CD4-positive, alpha-beta T cell (primary cell): ENCODE data around the gene SND1. TPM values are rescaled to one million over a fixed set of nuclear protein-coding genes. Genes with fewer than 3 reads are reported as not detected.

ENCODE experiments used
- ATAC-seq: fragments of 200-7000 bp; cut with Tn5 transposase; one replicate; pipeline ENCODE4 v1.10.0; 2022; ENCODE audit warnings: mild to moderate bottlenecking; ENCODE audit not compliant: poor library complexity
- CTCF ChIA-PET: fragments of 350-600 bp; sonication (Branson Sonifier 250); formaldehyde crosslinking; loops from one replicate; lab custom pipeline; 2021; ENCODE audit warnings: antibody characterized with exemption, inconsistent platforms; lab: Charles Lee
- POLR2A ChIA-PET: fragments of 350-600 bp; sonication (Branson Sonifier 250); formaldehyde crosslinking; loops from one replicate; lab custom pipeline; 2021; ENCODE audit warnings: antibody characterized with exemption, inconsistent platforms; lab: Charles Lee
- DNase-seq, 14 experiments: peaks; one replicate each; pipeline ENCODE4 v3.0.0-alpha.2; 2013 to 2020; ENCODE audit warnings: mixed read lengths in 2 of 14
- H3K27ac ChIP-seq, 2 donors: one replicate each; pipeline versions ENCODE4 v1.5.1 to v1.7.0; 2013; ENCODE audit warnings: low read length in 2 of 2, low read depth in 1 of 2, mild to moderate bottlenecking in 1 of 2
- H3K27me3 ChIP-seq, 2 experiments: 1 replicate in 1 of 2; 2 replicates in 1 of 2; pipeline versions ENCODE4 v1.6.1 to v1.7.0; 2013; ENCODE audit warnings: low read length in 2 of 2, control low read depth in 1 of 2, mild to moderate bottlenecking in 1 of 2, moderate library complexity in 1 of 2; ENCODE audit not compliant: insufficient read depth in 2 of 2, control insufficient read depth in 1 of 2
- H3K36me3 ChIP-seq: one replicate; pipeline ENCODE4 v1.6.1; 2013; ENCODE audit warnings: low read length, control low read depth; ENCODE audit not compliant: insufficient read depth
- H3K4me1 ChIP-seq: one replicate; pipeline ENCODE4 v1.6.1; 2013; ENCODE audit warnings: low read length, control low read depth; ENCODE audit not compliant: insufficient read depth
- H3K4me3 ChIP-seq: one replicate; pipeline ENCODE4 v1.5.1; 2013; ENCODE audit warnings: mild to moderate bottlenecking, low read length, moderate library complexity
- H3K9me3 ChIP-seq, 2 experiments: 1 replicate in 1 of 2; 2 replicates in 1 of 2; pipeline versions ENCODE4 v1.6.1 to v1.7.0; 2013; ENCODE audit warnings: low read length in 2 of 2, mild to moderate bottlenecking in 2 of 2, control low read depth in 1 of 2, moderate library complexity in 1 of 2; ENCODE audit not compliant: control insufficient read depth in 1 of 2, insufficient read depth in 1 of 2
- H3K27ac Mint-ChIP-seq: one replicate; pipeline ENCODE4 v1.8.0; 2020; ENCODE audit warnings: mixed read lengths
- H3K27me3 Mint-ChIP-seq: one replicate; pipeline ENCODE4 v1.8.0; 2021; ENCODE audit warnings: mixed read lengths
- H3K36me3 Mint-ChIP-seq: one replicate; pipeline ENCODE4 v1.8.0; 2021; ENCODE audit warnings: low read depth, mixed read lengths
- H3K4me1 Mint-ChIP-seq: one replicate; pipeline ENCODE4 v1.8.0; 2021; ENCODE audit warnings: low read depth, mixed read lengths
- H3K4me3 Mint-ChIP-seq: one replicate; pipeline ENCODE4 v1.8.0; 2020; ENCODE audit warnings: mild to moderate bottlenecking, mixed read lengths
- H3K9me3 Mint-ChIP-seq: one replicate; pipeline ENCODE4 v1.8.0; 2020; ENCODE audit warnings: mixed read lengths
- intact Hi-C, 2 experiments: fragments of 100-400 bp; cut with DNase I in 1 of 2; cut with micrococcal nuclease in 1 of 2; formaldehyde crosslinking; loops; one replicate each; pipeline versions ENCODE4 v1.15.1 to v1.9.0; 2023 to 2025; cut with DNase I, micrococcal nuclease
- total RNA-seq, 174 experiments: library from RNA in 2 of 174; stranded (reverse) in 2 of 174; gene quantifications; one replicate each; pipeline ENCODE4 v1.2.3 and lab custom pipeline; 2021 to 2026
- TF ChIP-seq, protein P1 (sequence below): fragments of 200-600 bp; IDR thresholded peaks from one replicate; pipeline ENCODE4 v1.8.0; 2022; ENCODE audit warnings: antibody characterized with exemption, mild to moderate bottlenecking

The SND1 gene
- total RNA-seq, 2 experiments from 2014 or later: 104 to 113 TPM

DNA sequence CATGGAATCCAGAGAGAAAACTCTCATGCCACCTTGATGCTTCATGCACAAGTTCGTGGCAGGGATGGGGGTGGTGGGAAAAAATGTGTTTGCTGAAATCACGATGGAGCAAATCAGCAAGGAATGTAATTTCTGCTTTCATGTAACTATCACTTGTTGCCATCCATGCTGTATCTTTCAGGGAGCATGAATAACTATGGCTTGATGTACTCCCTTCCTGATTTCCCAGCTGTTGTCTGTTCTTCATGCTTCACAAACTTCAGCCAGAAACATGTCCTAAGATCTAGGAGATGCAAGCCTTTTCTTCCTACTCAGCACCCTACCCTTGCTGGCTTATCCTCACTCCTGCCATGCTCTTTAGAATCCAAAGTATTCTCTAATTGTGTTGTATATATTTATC lies 315.3 kb downstream of the SND1 start:
- H3K36me3 Mint-ChIP-seq: peaks cover 19% of the 10 kb centered on the region
- intact Hi-C loops: no loop called here
- ChIA-PET CTCF (no interaction called here), POLR2A (no interaction called here)
- Histone ChIP-seq H3K4me1 (no peaks in the 10 kb centered on the region), H3K27me3 (no peaks in the 10 kb centered on the region), H3K27ac (no peak overlapping the region), H3K36me3 (peaks cover 3% of the 10 kb centered on the region), H3K9me3 (peaks cover 0 to 4% of the 10 kb centered on the region in 2 experiments), H3K4me3 (no peak overlapping the region)
- H3K27me3 Mint-ChIP-seq: no peaks in the 10 kb centered on the region
- no peak overlapping the region for H3K4me3 Mint-ChIP-seq
- H3K4me1 Mint-ChIP-seq: no peaks in the 10 kb centered on the region
- TF ChIP-seq, protein P1, sequence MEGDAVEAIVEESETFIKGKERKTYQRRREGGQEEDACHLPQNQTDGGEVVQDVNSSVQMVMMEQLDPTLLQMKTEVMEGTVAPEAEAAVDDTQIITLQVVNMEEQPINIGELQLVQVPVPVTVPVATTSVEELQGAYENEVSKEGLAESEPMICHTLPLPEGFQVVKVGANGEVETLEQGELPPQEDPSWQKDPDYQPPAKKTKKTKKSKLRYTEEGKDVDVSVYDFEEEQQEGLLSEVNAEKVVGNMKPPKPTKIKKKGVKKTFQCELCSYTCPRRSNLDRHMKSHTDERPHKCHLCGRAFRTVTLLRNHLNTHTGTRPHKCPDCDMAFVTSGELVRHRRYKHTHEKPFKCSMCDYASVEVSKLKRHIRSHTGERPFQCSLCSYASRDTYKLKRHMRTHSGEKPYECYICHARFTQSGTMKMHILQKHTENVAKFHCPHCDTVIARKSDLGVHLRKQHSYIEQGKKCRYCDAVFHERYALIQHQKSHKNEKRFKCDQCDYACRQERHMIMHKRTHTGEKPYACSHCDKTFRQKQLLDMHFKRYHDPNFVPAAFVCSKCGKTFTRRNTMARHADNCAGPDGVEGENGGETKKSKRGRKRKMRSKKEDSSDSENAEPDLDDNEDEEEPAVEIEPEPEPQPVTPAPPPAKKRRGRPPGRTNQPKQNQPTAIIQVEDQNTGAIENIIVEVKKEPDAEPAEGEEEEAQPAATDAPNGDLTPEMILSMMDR: no peak
- ATAC-seq: no peak
- no peak for DNase-seq
- no peak overlapping the region for H3K27ac Mint-ChIP-seq
- peaks cover 2% of the 10 kb centered on the region for H3K9me3 Mint-ChIP-seq

DNA sequence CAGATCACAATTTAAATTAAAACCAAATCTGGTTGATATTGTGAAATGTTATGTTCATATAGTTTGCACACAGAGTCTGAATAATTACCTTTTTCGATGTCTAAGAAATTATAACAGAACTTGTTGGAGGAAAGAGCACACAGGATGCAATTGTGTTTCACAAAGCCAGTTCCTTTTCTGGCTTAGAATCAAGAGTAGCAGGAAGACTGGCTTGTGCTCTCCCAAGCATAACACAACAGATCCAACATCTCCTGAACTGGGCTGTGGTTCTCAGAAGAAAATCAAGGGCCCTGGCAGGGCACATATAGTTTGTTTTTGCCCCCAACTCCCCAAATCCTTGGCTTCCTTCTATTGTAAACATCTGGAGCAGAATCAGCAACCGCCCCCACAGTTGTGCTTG lies 316.6 kb downstream of the SND1 start:
- Mint-ChIP-seq H3K9me3 (no peaks in the 10 kb centered on the region), H3K4me3 (no peak overlapping the region), H3K27ac (no peak overlapping the region), H3K27me3 (no peaks in the 10 kb centered on the region), H3K4me1 (no peaks in the 10 kb centered on the region), H3K36me3 (peaks cover 19% of the 10 kb centered on the region)
- H3K4me1 ChIP-seq: no peaks in the 10 kb centered on the region
- ATAC-seq (no peak), DNase-seq (no peak)
- H3K36me3 ChIP-seq: peaks cover 3% of the 10 kb centered on the region
- TF ChIP-seq, protein P1: no peak
- H3K9me3 ChIP-seq: no peaks in the 10 kb centered on the region
- POLR2A ChIA-PET: no interaction called here
- H3K27me3 ChIP-seq: no peaks in the 10 kb centered on the region
- intact Hi-C loops: no loop called here
- CTCF ChIA-PET: no interaction called here
- H3K4me3 ChIP-seq: no peak overlapping the region
- no peak overlapping the region for H3K27ac ChIP-seq

DNA sequence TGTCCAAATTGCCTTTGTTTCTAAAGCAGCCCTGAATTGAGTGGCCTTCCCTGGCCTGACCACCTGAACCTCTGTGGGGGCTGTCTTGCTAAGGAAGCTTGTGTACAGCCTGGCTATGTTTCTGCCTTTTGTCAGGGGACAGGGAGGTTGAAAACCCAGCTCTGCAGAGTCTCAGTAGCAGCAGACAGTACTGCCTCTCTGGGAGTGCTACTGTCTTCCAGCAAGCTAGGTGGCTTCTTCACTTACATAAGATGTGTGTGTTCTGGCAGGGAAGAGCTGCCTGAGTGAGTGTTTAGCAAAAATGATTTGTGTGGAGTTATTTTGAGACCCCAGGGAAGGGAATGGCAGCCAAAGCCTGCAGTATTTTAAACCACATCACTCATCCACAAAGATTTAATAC lies 321.8 kb downstream of the SND1 start:
- H3K27ac Mint-ChIP-seq: no peak overlapping the region
- ChIA-PET POLR2A (interaction anchor here (0.7 kb wide), 1 partner anchor 26 kb away, joined by 3 read pairs; no protein-coding TSS in a partner anchor), CTCF (no interaction called here)
- DNase-seq (no peak), ATAC-seq (no peak)
- intact Hi-C loops: no loop called here
- H3K27me3 Mint-ChIP-seq: no peaks in the 10 kb centered on the region
- no peak overlapping the region for H3K4me3 Mint-ChIP-seq
- TF ChIP-seq, protein P1: no peak
- Histone ChIP-seq H3K4me3 (no peak overlapping the region), H3K36me3 (peaks cover 22% of the 10 kb centered on the region), H3K9me3 (peaks cover 7 to 11% of the 10 kb centered on the region in 2 experiments), H3K27me3 (no peaks in the 10 kb centered on the region), H3K27ac (no peak overlapping the region), H3K4me1 (no peaks in the 10 kb centered on the region)
- H3K9me3 Mint-ChIP-seq: peaks cover 9% of the 10 kb centered on the region
- peaks cover 9% of the 10 kb centered on the region for H3K4me1 Mint-ChIP-seq
- H3K36me3 Mint-ChIP-seq: peaks cover 72% of the 10 kb centered on the region
